Head of caudate nucleus (tissue), 42 donors: ENCODE measurements around the gene CRELD2.

Source experiments
- DNase-seq, 42 donors: peaks; one replicate each; pipeline versions ENCODE4 v3.0.0 to v3.0.0-alpha.2; 2020 to 2021; ENCODE audit warnings: mixed read lengths in 7 of 42
- intact Hi-C: fragments of 100-400 bp; cut with DNase I; formaldehyde crosslinking; loops from one replicate; pipeline ENCODE4 v1.15.0; 2022

CRELD2 gene

DNA sequence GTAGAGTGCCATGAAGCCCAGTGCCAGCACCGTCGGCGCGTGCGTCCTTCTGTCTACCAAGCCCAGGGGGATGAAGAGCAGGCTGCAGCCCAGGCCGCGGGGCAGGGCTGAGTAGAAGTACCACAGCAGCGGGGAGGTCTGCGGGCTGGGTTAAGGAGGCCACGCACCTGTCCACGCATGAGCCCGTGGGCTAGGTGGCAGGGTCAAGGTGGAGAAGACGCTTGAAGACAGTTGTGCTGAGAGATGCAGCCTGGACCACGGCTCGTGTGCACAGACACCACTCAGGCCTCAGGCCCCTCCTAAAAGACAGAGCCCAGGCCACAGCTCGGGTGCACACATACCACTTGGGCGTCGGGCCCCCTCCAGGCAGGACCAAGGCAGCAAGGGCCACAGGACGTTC lies 10.6 kb upstream of the CRELD2 start:
- DNase-seq = no peak

GRCh38 chr22:49909476-49910205 lies 8.8 kb upstream of the CRELD2 start:
- DNase-seq = no peak
- intact Hi-C loops = loop anchor here (5.0 kb wide), 1 partner anchor 42 kb away; no protein-coding TSS in a partner anchor

More for the DNA sequence above, 10.6 kb upstream of the CRELD2 start:
- intact Hi-C loops = loop anchor here (5.0 kb wide), 1 partner anchor 41 kb away; no protein-coding TSS in a partner anchor

DNA sequence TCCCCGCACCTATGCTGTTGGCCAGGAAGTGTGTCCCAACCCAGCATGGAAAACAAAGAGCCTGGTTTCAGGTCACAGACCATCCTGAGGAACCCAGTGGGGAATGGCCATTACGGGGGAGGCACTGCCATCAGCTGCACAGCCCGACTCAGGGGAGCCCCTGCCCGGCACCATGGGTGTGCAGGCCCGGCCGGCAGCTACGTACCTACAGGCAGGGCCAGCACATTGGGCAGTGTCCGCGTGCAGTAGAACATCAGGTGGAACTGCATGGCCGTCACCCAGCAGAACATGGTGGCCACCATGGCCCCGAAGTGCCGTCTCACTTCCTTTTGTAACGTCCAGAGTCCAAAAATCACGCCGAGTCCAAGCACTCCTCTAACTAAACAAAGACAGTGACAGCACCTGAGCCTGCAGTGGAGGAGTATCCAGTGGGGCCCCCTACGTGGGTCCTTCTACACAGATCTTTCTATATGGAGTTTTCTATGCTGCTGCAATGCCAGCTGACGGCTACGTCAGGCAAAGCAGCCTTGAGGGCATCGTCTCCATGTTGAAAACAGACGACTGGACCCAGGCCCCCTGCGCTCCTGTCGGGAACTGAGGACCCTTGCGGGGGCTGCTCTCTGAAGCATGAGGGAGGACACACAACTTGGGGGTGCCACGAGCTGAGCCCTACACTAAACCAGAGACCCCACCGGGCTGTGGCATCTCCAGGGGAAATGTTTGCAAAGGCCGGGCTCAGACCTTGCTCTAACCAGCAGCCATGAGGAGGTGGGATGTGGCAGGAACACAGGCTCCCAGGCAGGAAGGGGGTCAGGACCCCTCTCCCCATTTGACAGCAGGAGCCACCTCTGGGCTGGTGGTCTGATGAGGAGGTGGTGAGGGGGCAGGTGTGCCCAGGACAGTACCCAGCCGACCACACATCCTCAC lies 7.9 kb upstream of the CRELD2 start:
- DNase-seq = no peak
- intact Hi-C loops = no loop called here

DNA sequence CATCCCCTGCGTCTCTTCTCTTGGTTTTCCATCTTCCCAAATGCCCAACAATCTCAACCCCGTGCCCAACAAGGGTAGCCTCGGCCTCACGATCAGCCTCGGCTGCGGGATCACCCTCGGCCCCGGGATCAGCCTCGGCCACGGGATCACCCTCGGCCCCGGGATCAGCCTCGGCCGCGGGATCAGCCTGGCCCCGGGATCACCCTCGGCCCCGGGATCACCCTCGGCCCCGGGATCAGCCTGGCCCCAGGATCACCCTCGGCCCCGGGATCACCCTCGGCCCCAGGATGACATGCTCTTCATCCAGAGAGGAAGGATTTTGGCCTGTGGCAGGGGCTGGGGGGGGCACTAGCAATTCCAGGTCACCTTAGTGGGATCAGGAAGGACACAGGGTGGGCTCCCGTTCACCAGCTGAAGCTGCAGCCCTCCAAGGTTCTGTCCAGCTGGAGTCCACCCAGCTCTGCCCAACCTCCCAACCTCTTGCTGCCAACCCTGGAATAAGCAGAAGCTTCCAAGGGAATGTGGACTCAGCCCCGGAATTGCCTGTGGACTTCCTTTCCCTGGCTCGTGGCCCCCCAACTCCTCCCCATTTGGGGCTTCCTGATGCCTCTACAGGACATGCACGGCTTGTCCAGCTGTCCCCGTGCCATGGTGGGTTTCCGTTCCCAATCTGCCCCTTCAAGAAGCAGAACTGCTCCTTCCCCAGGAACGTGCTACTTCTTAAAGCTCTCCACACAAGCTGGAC lies 6.4 kb upstream of the CRELD2 start:
- no peak for DNase-seq
- intact Hi-C loops = no loop called here

GRCh38 chr22:49913026-49913425 lies 5.4 kb upstream of the CRELD2 start:
- DNase-seq = no peak
- intact Hi-C loops = no loop called here

DNA sequence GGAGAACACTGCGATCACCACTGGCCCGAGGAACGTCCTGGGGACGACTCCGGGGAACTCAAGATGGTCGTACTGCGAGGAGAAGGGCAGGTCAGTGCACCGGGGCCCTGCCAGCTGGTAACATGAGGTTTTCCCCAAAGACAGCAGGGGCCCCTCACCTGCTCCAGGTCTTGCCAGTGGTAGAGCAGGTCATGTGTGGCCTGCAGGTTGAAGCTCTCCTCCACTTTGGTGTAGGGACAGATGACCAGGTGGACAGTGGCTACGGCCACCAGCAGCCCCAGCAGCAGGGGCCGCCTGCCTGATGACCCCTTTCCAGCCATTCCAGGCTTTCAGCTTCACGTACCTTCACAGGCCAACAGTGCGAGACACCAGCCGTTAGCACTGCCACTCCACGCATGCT lies 5.0 kb upstream of the CRELD2 start:
- intact Hi-C loops = no loop called here
- DNase-seq = no peak

DNA sequence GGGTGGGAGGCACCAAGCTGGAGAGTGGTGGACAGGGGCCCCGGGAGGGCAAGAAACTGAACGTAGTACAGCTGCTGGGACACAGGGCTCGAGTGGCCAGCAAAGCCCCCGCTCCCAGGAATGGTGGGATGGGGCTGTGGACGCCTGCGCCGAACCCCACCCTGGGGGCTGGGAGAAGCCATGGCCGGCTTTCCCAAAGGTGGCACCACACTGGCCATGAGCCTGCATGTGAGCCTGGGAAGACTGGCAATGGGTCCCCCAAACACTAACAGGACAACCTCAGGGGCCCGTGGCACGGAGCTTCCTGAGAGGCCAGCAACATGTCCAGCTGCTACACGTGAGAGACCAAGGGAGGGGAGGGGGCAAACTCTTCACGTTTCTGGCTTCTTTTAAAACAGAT lies 4.2 kb upstream of the CRELD2 start:
- DNase-seq = no peak
- intact Hi-C loops = no loop called here

DNA sequence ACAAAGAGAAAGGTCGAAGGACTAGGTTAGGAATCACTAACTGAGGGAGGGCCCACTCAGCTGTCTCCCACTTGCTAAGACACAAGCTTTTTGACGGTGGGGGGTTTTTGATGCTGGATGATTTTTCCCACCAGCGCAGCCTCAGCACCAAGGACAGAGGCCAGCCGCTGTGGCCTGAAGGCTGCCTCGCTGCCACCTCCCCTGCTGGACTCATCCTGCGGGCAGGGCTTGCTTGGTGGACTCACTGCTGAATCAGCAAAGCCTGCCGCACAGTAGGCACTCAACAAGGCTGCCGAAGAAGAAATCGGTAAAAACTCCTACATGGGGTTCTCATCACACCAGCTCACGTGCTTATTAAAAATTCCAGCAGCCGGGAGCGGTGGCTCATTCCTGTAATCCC lies 2.8 kb upstream of the CRELD2 start:
- intact Hi-C loops = loop anchor here (5.0 kb wide), 1 partner anchor 63 kb away; the partner anchor contains the start of gene ZBED4
- no peak for DNase-seq

DNA sequence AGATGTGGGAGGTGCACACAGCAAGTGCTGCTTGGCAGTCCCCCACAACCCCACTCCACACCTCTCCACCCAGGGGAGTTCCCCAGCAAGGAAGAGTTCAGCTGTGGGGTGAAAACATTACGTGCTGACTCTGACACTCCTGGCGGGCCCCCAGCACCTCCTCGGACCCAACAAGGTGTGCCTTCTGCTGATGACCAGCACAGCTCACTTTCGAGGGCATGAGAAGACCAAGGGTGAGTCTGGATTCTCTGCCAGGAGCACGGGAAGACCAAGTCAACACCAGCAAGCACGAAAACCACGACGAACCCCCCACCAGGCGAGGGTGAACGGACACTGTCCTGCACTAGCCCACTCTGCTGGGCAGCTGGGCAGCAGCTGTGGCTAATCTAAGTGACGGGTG lies 1.6 kb upstream of the CRELD2 start:
- DNase-seq = no peak
- intact Hi-C loops = loop anchor here (5.0 kb wide), 1 partner anchor 65 kb away; the partner anchor contains the start of gene ZBED4

DNA sequence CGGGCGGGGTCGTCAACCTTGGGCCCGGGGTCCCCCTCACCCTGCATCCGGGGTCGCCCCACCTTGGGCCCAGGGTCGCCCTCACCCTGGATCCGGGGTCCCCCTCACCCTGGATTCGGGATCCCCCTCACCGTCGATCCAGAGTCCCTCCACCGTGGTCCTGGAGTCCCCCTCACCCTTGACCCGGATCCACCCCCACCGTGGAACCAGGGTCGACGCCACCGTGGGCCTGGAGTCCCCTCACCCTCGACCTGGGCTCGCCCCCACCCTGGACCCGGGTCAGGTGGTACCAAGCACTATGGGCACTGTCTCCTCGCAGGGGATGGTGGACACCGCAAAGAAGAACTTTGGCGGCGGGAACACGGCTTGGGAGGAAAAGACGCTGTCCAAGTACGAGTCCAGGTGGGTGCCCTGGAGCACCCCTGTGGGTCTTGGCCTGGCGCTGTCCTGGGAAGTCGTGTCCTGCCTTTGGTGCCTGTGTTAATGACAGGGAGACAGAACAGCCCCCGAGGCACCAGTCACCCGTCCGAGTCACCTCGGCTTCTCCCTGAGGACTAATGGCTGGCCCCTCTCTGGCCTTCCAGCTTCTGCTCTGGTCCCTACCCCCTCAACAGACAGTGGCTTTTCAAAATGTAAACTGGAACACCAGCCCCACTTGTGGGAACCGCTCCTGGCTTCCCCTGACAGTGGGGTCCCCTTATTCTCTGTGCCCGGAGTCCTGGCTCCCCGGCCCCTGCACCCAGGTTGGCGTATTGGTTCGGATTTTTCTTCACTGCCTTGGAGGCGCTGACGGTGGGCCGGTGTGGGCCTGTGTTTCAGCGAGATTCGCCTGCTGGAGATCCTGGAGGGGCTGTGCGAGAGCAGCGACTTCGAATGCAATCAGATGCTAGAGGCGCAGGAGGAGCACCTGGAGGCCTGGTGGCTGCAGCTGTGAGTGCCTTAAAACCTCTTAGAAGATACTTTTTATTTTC lies 762 bp downstream of the CRELD2 start:
- intact Hi-C loops = loop anchor here (5.0 kb wide), 1 partner anchor 67 kb away; the partner anchor contains the start of gene ZBED4
- DNase-seq = no peak

DNA sequence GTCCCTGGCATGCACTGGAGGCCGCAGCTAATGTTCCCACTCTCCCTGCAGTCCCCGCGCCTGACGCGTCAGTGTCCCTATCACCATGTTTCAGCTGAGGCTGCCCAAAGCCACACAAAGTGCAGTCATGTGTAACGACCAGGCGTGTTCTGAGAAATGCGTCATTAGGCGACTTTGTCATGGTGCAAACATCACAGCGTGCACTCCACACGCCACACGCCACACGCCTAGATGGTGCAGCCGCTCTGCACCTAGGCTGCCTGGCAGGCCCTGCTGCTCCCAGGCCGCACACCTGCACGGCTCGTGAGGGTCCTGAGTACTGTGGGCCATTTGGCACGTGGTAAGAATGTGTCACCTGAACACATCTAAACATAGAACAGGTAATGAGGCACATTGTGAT lies 2.4 kb downstream of the CRELD2 start:
- no peak for DNase-seq
- intact Hi-C loops = no loop called here

- intact Hi-C loops = no loop called here
- DNase-seq = no peak
Observed at GRCh38 chr22:49921508-49922278, 3.3 kb downstream of the CRELD2 start.

- no peak for DNase-seq
- intact Hi-C loops = no loop called here
Observed at GRCh38 chr22:49922484-49922883, 4.0 kb downstream of the CRELD2 start.

- intact Hi-C loops = no loop called here
Observed at GRCh38 chr22:49922926-49923325, 4.5 kb downstream of the CRELD2 start.

GRCh38 chr22:49923445-49923844 lies 5.0 kb downstream of the CRELD2 start:
- DNase-seq = no peak
- intact Hi-C loops = no loop called here

More at GRCh38 chr22:49922926-49923325, 4.5 kb downstream of the CRELD2 start:
- DNase-seq = no peak

- no peak for DNase-seq
- intact Hi-C loops = no loop called here
Observed at GRCh38 chr22:49924113-49924833, 5.8 kb downstream of the CRELD2 start.
